Left forelimb (tissue), 1 donor: Measurements from ENCODE around the gene NBPF20.
"Not testable (repeated sequence)": the region's sequence is repeated elsewhere in the genome, so short reads cannot be mapped to it uniquely, and the experiment has no call there.

ENCODE experiments used
- DNase-seq: peaks from one replicate; pipeline ENCODE4 v3.0.0-alpha.2; 2018; ENCODE audit warnings: low spot score

Gene NBPF20

GRCh38 chr1:145425436-145426029, at the start of gene NBPF20:
Gene NBPF20 (minus strand): TSS chr1:145425603. CDS start chr1:145405272, 20,331 bp downstream.
- peak; percentile 82 for DNase-seq

- not testable (repeated sequence) for DNase-seq
Observed at GRCh38 chr1:145474837-145475368, 49.5 kb upstream of the NBPF20 start.

GRCh38 chr1:145472731-145473130, 47.3 kb upstream of the NBPF20 start:
- DNase-seq: not testable (repeated sequence)

GRCh38 chr1:145471365-145471764, 46.0 kb upstream of the NBPF20 start:
- not testable (repeated sequence) for DNase-seq

- not testable (repeated sequence) for DNase-seq
Observed at GRCh38 chr1:145465405-145466144, 40.2 kb upstream of the NBPF20 start.

GRCh38 chr1:145464708-145465336, 39.4 kb upstream of the NBPF20 start:
- DNase-seq: not testable (repeated sequence)

GRCh38 chr1:145464017-145464416, 38.6 kb upstream of the NBPF20 start:
- not testable (repeated sequence) for DNase-seq

- DNase-seq: not testable (repeated sequence)
Observed at GRCh38 chr1:145460684-145461083, 35.3 kb upstream of the NBPF20 start.

GRCh38 chr1:145460048-145460447, 34.6 kb upstream of the NBPF20 start:
- DNase-seq: not testable (repeated sequence)

- DNase-seq: not testable (repeated sequence)
Observed at GRCh38 chr1:145459591-145459990, 34.2 kb upstream of the NBPF20 start.

GRCh38 chr1:145459063-145459462, 33.7 kb upstream of the NBPF20 start:
- not testable (repeated sequence) for DNase-seq

GRCh38 chr1:145454824-145455177, 29.4 kb upstream of the NBPF20 start:
- not testable (repeated sequence) for DNase-seq

- DNase-seq: not testable (repeated sequence)
Observed at GRCh38 chr1:145453873-145454823, 28.7 kb upstream of the NBPF20 start.

- not testable (repeated sequence) for DNase-seq
Observed at GRCh38 chr1:145452506-145452905, 27.1 kb upstream of the NBPF20 start.

- not testable (repeated sequence) for DNase-seq
Observed at GRCh38 chr1:145451914-145452313, 26.5 kb upstream of the NBPF20 start.

- DNase-seq: not testable (repeated sequence)
Observed at GRCh38 chr1:145445219-145445618, 19.8 kb upstream of the NBPF20 start.

- DNase-seq: not testable (repeated sequence)
Observed at GRCh38 chr1:145442340-145442739, 16.9 kb upstream of the NBPF20 start.

- DNase-seq: not testable (repeated sequence)
Observed at GRCh38 chr1:145431363-145432256, 6.2 kb upstream of the NBPF20 start.

- DNase-seq: not testable (repeated sequence)
Observed at GRCh38 chr1:145430830-145431229, 5.4 kb upstream of the NBPF20 start.

- not testable (repeated sequence) for DNase-seq
Observed at GRCh38 chr1:145429329-145429728, 3.9 kb upstream of the NBPF20 start.
